K562 (cell line): ENCODE results near the gene CD46. TPM values are rescaled to one million over a fixed set of nuclear protein-coding genes. Genes with fewer than 3 reads are reported as not detected.

ENCODE experiments used
- ATAC-seq: fragments of 200-7000 bp; cut with Tn5 transposase; 3 replicates; pipeline ENCODE4 v1.9.1; 2020; ENCODE audit warnings: moderate library complexity
- BruUV-seq: library from RNA; stranded (reverse); fragments of 400-500 nt; replicated peaks from 2 replicates; lab custom pipeline; 2021; lab: Mats Ljungman, UMichigan
- CTCF ChIA-PET: fragments of 300-600 bp; formaldehyde crosslinking; extraction: SDS; loops from one replicate; lab custom pipeline; 2021; ENCODE audit warnings: low intra/inter-chr PET ratio; lab: Yijun Ruan, JAX
- POLR2A ChIA-PET: fragments of 300-600, 350-650 bp; sonication (Branson Sonifier 250); formaldehyde crosslinking; extraction: SDS; loops from one replicate; lab custom pipeline; 2021; ENCODE audit warnings: antibody characterized with exemption, inconsistent platforms; lab: Yijun Ruan, JAX
- DNase-seq, 4 experiments: peaks; one replicate each; pipeline versions ENCODE4 v3.0.0 to v3.0.0-alpha.2; 2011 to 2018; ENCODE audit warnings: low spot score in 3 of 4, mixed read lengths in 3 of 4; ENCODE audit errors: extremely low read depth in 1 of 4
- FAIRE-seq: peaks from 2 replicates; lab custom pipeline; 2011; peaks lifted over from hg19 to GRCh38; lab: Jason Lieb, UNC
- H2AFZ ChIP-seq: 2 replicates; pipeline ENCODE4 v1.6.0; 2011; ENCODE audit warnings: low read depth, low read length, control low read depth, inconsistent platforms
- H3K27ac ChIP-seq: fragments of 200-600 bp; 3 replicates; pipeline ENCODE4 v1.8.0; 2011; ENCODE audit warnings: low read depth, mild to moderate bottlenecking, control low read depth, inconsistent platforms, low read length, moderate library complexity, mixed read lengths; ENCODE audit errors: extremely low read depth
- H3K27me3 ChIP-seq, 2 experiments: fragments of 300-600 bp in 1 of 2; 2 replicates in 1 of 2; 3 replicates in 1 of 2; pipeline versions ENCODE4 v1.6.0 to v1.8.0; 2011; ENCODE audit warnings: inconsistent platforms in 2 of 2, low read length in 2 of 2, mild to moderate bottlenecking in 1 of 2, mixed read lengths in 1 of 2, moderate library complexity in 1 of 2; ENCODE audit not compliant: control insufficient read depth in 2 of 2, insufficient read depth in 2 of 2
- H3K36me3 ChIP-seq: fragments of 300-600 bp; 3 replicates; pipeline ENCODE4 v1.8.0; 2011; ENCODE audit warnings: mild to moderate bottlenecking, low read length, inconsistent platforms; ENCODE audit not compliant: control insufficient read depth, insufficient read depth
- H3K4me1 ChIP-seq, 2 experiments: fragments of 200-600 bp in 1 of 2; replicated peaks in 1 of 2; 2 replicates in 1 of 2; 3 replicates in 1 of 2; pipeline versions ENCODE4 v1.5.1 to v1.8.0; 2011; ENCODE audit warnings: inconsistent platforms in 2 of 2, low read length in 2 of 2, mild to moderate bottlenecking in 1 of 2, mixed read lengths in 1 of 2, moderate library complexity in 1 of 2; ENCODE audit not compliant: control insufficient read depth in 2 of 2, insufficient read depth in 2 of 2
- H3K4me2 ChIP-seq: 2 replicates; pipeline ENCODE4 v1.6.1; 2011; ENCODE audit warnings: low read length, control low read depth, inconsistent platforms, mixed read lengths; ENCODE audit not compliant: insufficient read depth
- H3K4me3 ChIP-seq: fragments of 200-600 bp; sonication (generic), shearing (Covaris generic); 2 replicates; pipeline ENCODE4 v1.5.1; 2016; ENCODE audit warnings: control low read depth, inconsistent platforms
- H3K79me2 ChIP-seq: fragments of 200-600 bp; 3 replicates; pipeline ENCODE4 v1.8.0; 2011; ENCODE audit warnings: low read length, inconsistent platforms; ENCODE audit not compliant: control insufficient read depth, insufficient read depth
- H3K9ac ChIP-seq, 2 experiments: 2 replicates each; pipeline versions ENCODE4 v1.6.0 to v1.6.1; 2011; ENCODE audit warnings: low read depth in 2 of 2, low read length in 2 of 2, control low read depth in 1 of 2, inconsistent platforms in 1 of 2, mild to moderate bottlenecking in 1 of 2, mixed read lengths in 1 of 2; ENCODE audit not compliant: insufficient read depth in 1 of 2
- H3K9me1 ChIP-seq: one replicate; pipeline ENCODE4 v1.6.0; 2011; ENCODE audit warnings: inconsistent platforms, mild to moderate bottlenecking, low read length, moderate library complexity; ENCODE audit not compliant: control insufficient read depth, insufficient read depth
- H3K9me3 ChIP-seq: replicated peaks from 2 replicates; pipeline ENCODE4 v1.5.1; 2011; ENCODE audit warnings: low read depth, low read length, inconsistent platforms; ENCODE audit not compliant: control insufficient read depth, insufficient read depth
- H4K20me1 ChIP-seq: replicated peaks from 2 replicates; pipeline ENCODE4 v1.6.1; 2011; ENCODE audit warnings: low read length, inconsistent platforms, mixed read lengths; ENCODE audit not compliant: control insufficient read depth, insufficient read depth
- CAMTA2 ChIP-seq: fragments of 250-450 bp; sonication (Bioruptor Pico); conservative IDR thresholded peaks from 2 replicates; pipeline ENCODE4 v1.5.1; 2022
- E2F8 ChIP-seq: fragments of 450-650 bp; IDR thresholded peaks from 2 replicates; pipeline ENCODE4 v1.7.1; 2018; ENCODE audit warnings: mild to moderate bottlenecking, low read depth; ENCODE audit not compliant: partially characterized antibody
- KDM1A ChIP-seq, 2 experiments: fragments of 450-650 bp; IDR thresholded peaks; 2 replicates each; pipeline ENCODE4 v1.6.1; 2016; ENCODE audit warnings: mild to moderate bottlenecking in 2 of 2
- L3MBTL2 ChIP-seq: fragments of 450-650 bp; IDR thresholded peaks from 2 replicates; pipeline ENCODE4 v1.6.1; 2016; ENCODE audit warnings: mild to moderate bottlenecking, moderate library complexity
- NR2C1 ChIP-seq, 2 experiments: fragments of 450-650 bp; IDR thresholded peaks; 2 replicates each; pipeline ENCODE4 v1.6.1; 2017; ENCODE audit warnings: mild to moderate bottlenecking in 2 of 2, antibody characterized with exemption in 1 of 2, inconsistent platforms in 1 of 2, missing compliant biosample characterization in 1 of 2, missing genetic modification characterization in 1 of 2
- PHF8 ChIP-seq: fragments of 200-600 bp; sonication (generic); IDR thresholded peaks from 2 replicates; pipeline ENCODE4 v1.6.1; 2012; ENCODE audit warnings: mixed run types, mild to moderate bottlenecking, inconsistent platforms, low read length, moderate library complexity, borderline replicate concordance
- ZNF507 ChIP-seq: conservative IDR thresholded peaks from 2 replicates; pipeline ENCODE4 v1.6.1; 2017; ENCODE audit warnings: missing genetic modification characterization, missing compliant biosample characterization
- ZNF79 ChIP-seq: fragments of 250-450 bp; sonication (Bioruptor Pico); IDR thresholded peaks from 2 replicates; pipeline ENCODE4 v1.4.0; 2020; ENCODE audit warnings: low read depth, mild to moderate bottlenecking, moderate library complexity
- whole genome bisulfite sequencing: fragments of 100-300 bp; shearing (Covaris generic); methylation state at CpG from one replicate; pipeline ENCODE4 v1.1.6; 2016; ENCODE audit warnings: low coverage, mixed read lengths; ENCODE audit not compliant: insufficient coverage; ENCODE audit errors: missing lambda C conversion rate; 5-methylcytosine and 5-hydroxymethylcytosine counted together
- in situ Hi-C: fragments of 300-500 bp; cut with MboI; formaldehyde crosslinking; loops from 4 replicates; pipeline ENCODE4 v1.15.0; 2018; ENCODE audit warnings: inconsistent platforms, mixed read lengths
- intact Hi-C: fragments of 100-400 bp; cut with micrococcal nuclease; formaldehyde crosslinking; loops from 2 replicates; pipeline ENCODE4 v1.14.2; 2022
- polyA plus RNA-seq, 8 experiments: library from polyadenylated mRNA; depleted of rRNA in 4 of 8; stranded (reverse) in 5 of 8; unstranded in 3 of 8; fragments of >200 nt; fragmentation: Nextera tagmentation in 2 of 8; fragmentation: Illumina TruSeq in 1 of 8; extraction: Ambion mirVana in 2 of 8; extraction: Trizol in 1 of 8; gene quantifications; 2 replicates each; pipeline versions ENCODE4 v1.2.1 to v1.2.3, GENCODE V29; 2011 to 2014; ENCODE audit warnings: inconsistent platforms in 1 of 8, missing spikeins in 1 of 8
- total RNA-seq, 7 experiments: library from RNA; depleted of rRNA in 6 of 7; stranded (reverse); fragments of >200 nt in 6 of 7; fragmentation: Illumina TruSeq in 2 of 7; extraction: Trizol in 2 of 7; gene quantifications; 2 replicates each; pipeline versions ENCODE4 v1.2.1 to v1.2.3, GENCODE V29; 2011 to 2021; ENCODE audit warnings: low replicate concordance in 1 of 7

Gene CD46
- total and polyA plus RNA-seq, 9 of the 15 experiments (the other 6 are each of a cell fraction or from before 2014, with no cell fraction given): 87.9 to 374 (median 156) TPM

GRCh38 chr1:207742850-207743555, 8.9 kb upstream of the CD46 start:
- Histone ChIP-seq H3K27ac (peak overlapping the region; percentile 11; the same call in 1 of the 3 replicates), H3K9me1 (no peaks in the 10 kb centered on the region), H3K27me3 (no peaks in the 10 kb centered on the region), H3K79me2 (peaks cover 2% of the 10 kb centered on the region; the same call in 2 of the 3 replicates), H3K9me3 (peaks cover 2% of the 10 kb centered on the region; the same call in 1 of the 2 replicates), H3K4me1 (peaks cover 7 to 39% of the 10 kb centered on the region in 2 experiments), H3K36me3 (no peaks in the 10 kb centered on the region), H3K9ac (no peak overlapping the region), H4K20me1 (no peaks in the 10 kb centered on the region), H2AFZ (peak overlapping the region; percentile 33), H3K4me2 (no peak overlapping the region), H3K4me3 (no peak overlapping the region)
- intact Hi-C loops: loop anchor here (5.0 kb wide), 1 partner anchor 49 kb away; no protein-coding TSS in a partner anchor
- FAIRE-seq (no peak), DNase-seq (no peak), ATAC-seq (no peak)
- no TSS peak for BruUV-seq
- ChIA-PET CTCF (no interaction called here), POLR2A (no interaction called here)
- 70% methylated on average over 3 of the region's 3 CpGs for WGBS
- in situ Hi-C loops: no loop called here
- TF ChIP-seq ZNF507 (tag) (peak; percentile 72), CAMTA2 (CRISPR knock-in tag) (no peak)
- TF ChIP-seq, all 486 proteins: peak for 1

GRCh38 chr1:207744000-207744534, 7.8 kb upstream of the CD46 start:
- in situ Hi-C loops (no loop called here), intact Hi-C loops (loop anchor here (5.0 kb wide), 1 partner anchor 48 kb away; no protein-coding TSS in a partner anchor)
- no peak for FAIRE-seq
- Histone ChIP-seq H3K79me2 (peaks cover 12% of the 10 kb centered on the region; the same call in 2 of the 3 replicates), H3K36me3 (no peaks in the 10 kb centered on the region), H3K9me1 (no peaks in the 10 kb centered on the region), H3K4me1 (peaks cover 16 to 50% of the 10 kb centered on the region in 2 experiments), H2AFZ (peak overlapping the region; percentile 33; the same call in 1 of the 2 replicates), H3K27me3 (no peaks in the 10 kb centered on the region), H4K20me1 (no peaks in the 10 kb centered on the region), H3K4me2 (no peak overlapping the region), H3K9ac (no peak overlapping the region), H3K9me3 (no peaks in the 10 kb centered on the region), H3K4me3 (no peak overlapping the region), H3K27ac (0 out of 3 replicates have a peak overlapping the region, but pooled peaks have one; percentile 11)
- WGBS: 4% methylated on average over 4 of the region's 4 CpGs
- POLR2A ChIA-PET: interaction anchor here (1.0 kb wide), 1 partner anchor 62 kb away, joined by 3 read pairs; no protein-coding TSS in a partner anchor
- peak in 1 of 4 experiments; percentile 68 for DNase-seq
- ATAC-seq: no peak
- BruUV-seq: no TSS peak
- CTCF ChIA-PET: no interaction called here
- no peak for TF ChIP-seq NR2C1 (IDR thresholded peaks at IDR 0.05)
- TF ChIP-seq NR2C1 (tag; IDR thresholded peaks at IDR 0.05): peak; percentile 63
- TF ChIP-seq KDM1A (IDR thresholded peaks at IDR 0.05): peak; percentile 86 to 90
- TF ChIP-seq ZNF79: peak; percentile 79; the same call in 1 of the 2 replicates
- TF ChIP-seq PHF8: no peak
- no peak for TF ChIP-seq L3MBTL2
- no peak for TF ChIP-seq E2F8
